GM12892 (cell line): ENCODE results near the gene AXDND1.

Experiments
- POLR2A ChIP-seq: IDR thresholded peaks from 2 replicates; pipeline ENCODE4 v1.6.1; 2011; ENCODE audit warnings: low read depth, low read length, control low read depth
- POLR2AphosphoS5 ChIP-seq: IDR thresholded peaks from 2 replicates; pipeline ENCODE4 v1.6.1; 2011; ENCODE audit warnings: low read depth, low read length, control low read depth

DNA sequence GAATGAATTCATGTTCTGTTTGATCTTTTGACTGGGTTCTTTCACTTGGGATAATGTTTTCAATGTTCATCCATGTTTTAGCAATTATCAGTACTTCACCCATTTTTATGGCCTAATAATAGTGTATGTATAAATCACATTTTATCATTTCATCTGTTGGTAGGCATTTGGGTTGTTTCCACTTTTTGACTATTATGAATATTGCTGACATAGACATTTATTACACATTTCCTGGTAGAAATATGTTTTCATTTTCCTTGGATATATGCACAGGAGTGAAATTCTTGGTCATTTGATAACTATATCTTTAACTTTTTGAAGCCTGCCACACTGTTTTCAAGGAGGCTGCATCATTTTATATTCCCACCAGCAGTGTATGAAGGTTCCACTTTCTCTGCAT is 79.8 kb downstream of the AXDND1 start:
- no peak for TF ChIP-seq POLR2AphosphoS5
- TF ChIP-seq POLR2A: no peak
